ENCODE data around the gene COX5A.
"Not testable (repeated sequence)": the region's sequence is repeated elsewhere in the genome, so short reads cannot be mapped to it uniquely, and the experiment has no call there.

COX5A gene

GRCh38 chr15:74955017-74955416 is 17.1 kb upstream of the COX5A start:
- DNase-seq: no peak

- no peak for DNase-seq
Observed at GRCh38 chr15:74954515-74954914, 16.6 kb upstream of the COX5A start.

GRCh38 chr15:74951006-74951405 is 13.1 kb upstream of the COX5A start:
- no peak for DNase-seq

- DNase-seq: peak; percentile 35
Observed at GRCh38 chr15:74950078-74950908, 12.4 kb upstream of the COX5A start.

- no peak for DNase-seq
Observed at GRCh38 chr15:74937272-74937589, 642 bp downstream of the COX5A start.

GRCh38 chr15:74935193-74935592 is 2.7 kb downstream of the COX5A start:
- DNase-seq: peak; percentile 5

GRCh38 chr15:74933573-74933972 is 4.3 kb downstream of the COX5A start:
- no peak for DNase-seq

- no peak for DNase-seq
Observed at GRCh38 chr15:74928771-74929198, 9.1 kb downstream of the COX5A start.

GRCh38 chr15:74924525-74924924 is 13.3 kb downstream of the COX5A start:
- DNase-seq: no peak

- no peak for DNase-seq
Observed at GRCh38 chr15:74920456-74920855, 17.4 kb downstream of the COX5A start.

GRCh38 chr15:74917676-74918075 is 20.2 kb downstream of the COX5A start:
- no peak for DNase-seq

GRCh38 chr15:74913799-74914198 is 24.1 kb downstream of the COX5A start:
- not testable (repeated sequence) for DNase-seq

GRCh38 chr15:74913041-74913440 is 24.8 kb downstream of the COX5A start:
- no peak for DNase-seq

GRCh38 chr15:74908635-74909034 is 29.2 kb downstream of the COX5A start:
- DNase-seq: no peak

GRCh38 chr15:74907163-74907870 is 30.6 kb downstream of the COX5A start:
- DNase-seq: no peak

- peak; percentile 75 for DNase-seq
Observed at GRCh38 chr15:74906450-74907162, 31.3 kb downstream of the COX5A start, which contains the start of gene FAM219B. FAM219B (minus strand) TSS chr15:74906851; CDS start chr15:74906800, 51 bp downstream.

GRCh38 chr15:74906067-74906449 is 31.8 kb downstream of the COX5A start:
- DNase-seq: no peak

- DNase-seq: no peak
Observed at GRCh38 chr15:74904190-74904805, 33.6 kb downstream of the COX5A start.

- no peak for DNase-seq
Observed at GRCh38 chr15:74903676-74904075, 34.2 kb downstream of the COX5A start.

- no peak for DNase-seq
Observed at GRCh38 chr15:74902295-74903075, 35.4 kb downstream of the COX5A start.

- DNase-seq: peak; percentile 13
Observed at GRCh38 chr15:74901612-74902063, 36.2 kb downstream of the COX5A start.

- no peak for DNase-seq
Observed at GRCh38 chr15:74897300-74897701, 40.6 kb downstream of the COX5A start.

Measured in SHP77 treated with DMSO at 0.1 percent for 48 hours (cell line).